CD4-positive, alpha-beta T cell (primary cell): ENCODE measurements around the gene THADA. TPM values are rescaled to one million over a fixed set of nuclear protein-coding genes. Genes with fewer than 3 reads are reported as not detected.

Experiments used
- ATAC-seq: fragments of 200-7000 bp; cut with Tn5 transposase; one replicate; pipeline ENCODE4 v1.10.0; 2022; ENCODE audit warnings: mild to moderate bottlenecking; ENCODE audit not compliant: poor library complexity
- CTCF ChIA-PET: fragments of 350-600 bp; sonication (Branson Sonifier 250); formaldehyde crosslinking; loops from one replicate; lab custom pipeline; 2021; ENCODE audit warnings: antibody characterized with exemption, inconsistent platforms; lab: Charles Lee
- POLR2A ChIA-PET: fragments of 350-600 bp; sonication (Branson Sonifier 250); formaldehyde crosslinking; loops from one replicate; lab custom pipeline; 2021; ENCODE audit warnings: antibody characterized with exemption, inconsistent platforms; lab: Charles Lee
- DNase-seq, 14 experiments: peaks; one replicate each; pipeline ENCODE4 v3.0.0-alpha.2; 2013 to 2020; ENCODE audit warnings: mixed read lengths in 2 of 14
- H3K27ac ChIP-seq, 2 donors: one replicate each; pipeline versions ENCODE4 v1.5.1 to v1.7.0; 2013; ENCODE audit warnings: low read length in 2 of 2, low read depth in 1 of 2, mild to moderate bottlenecking in 1 of 2
- H3K27me3 ChIP-seq, 2 experiments: 1 replicate in 1 of 2; 2 replicates in 1 of 2; pipeline versions ENCODE4 v1.6.1 to v1.7.0; 2013; ENCODE audit warnings: low read length in 2 of 2, control low read depth in 1 of 2, mild to moderate bottlenecking in 1 of 2, moderate library complexity in 1 of 2; ENCODE audit not compliant: insufficient read depth in 2 of 2, control insufficient read depth in 1 of 2
- H3K36me3 ChIP-seq: one replicate; pipeline ENCODE4 v1.6.1; 2013; ENCODE audit warnings: low read length, control low read depth; ENCODE audit not compliant: insufficient read depth
- H3K4me1 ChIP-seq: one replicate; pipeline ENCODE4 v1.6.1; 2013; ENCODE audit warnings: low read length, control low read depth; ENCODE audit not compliant: insufficient read depth
- H3K4me3 ChIP-seq: one replicate; pipeline ENCODE4 v1.5.1; 2013; ENCODE audit warnings: mild to moderate bottlenecking, low read length, moderate library complexity
- H3K9me3 ChIP-seq, 2 experiments: 1 replicate in 1 of 2; 2 replicates in 1 of 2; pipeline versions ENCODE4 v1.6.1 to v1.7.0; 2013; ENCODE audit warnings: low read length in 2 of 2, mild to moderate bottlenecking in 2 of 2, control low read depth in 1 of 2, moderate library complexity in 1 of 2; ENCODE audit not compliant: control insufficient read depth in 1 of 2, insufficient read depth in 1 of 2
- H3K27ac Mint-ChIP-seq: one replicate; pipeline ENCODE4 v1.8.0; 2020; ENCODE audit warnings: mixed read lengths
- H3K27me3 Mint-ChIP-seq: one replicate; pipeline ENCODE4 v1.8.0; 2021; ENCODE audit warnings: mixed read lengths
- H3K36me3 Mint-ChIP-seq: one replicate; pipeline ENCODE4 v1.8.0; 2021; ENCODE audit warnings: low read depth, mixed read lengths
- H3K4me1 Mint-ChIP-seq: one replicate; pipeline ENCODE4 v1.8.0; 2021; ENCODE audit warnings: low read depth, mixed read lengths
- H3K4me3 Mint-ChIP-seq: one replicate; pipeline ENCODE4 v1.8.0; 2020; ENCODE audit warnings: mild to moderate bottlenecking, mixed read lengths
- H3K9me3 Mint-ChIP-seq: one replicate; pipeline ENCODE4 v1.8.0; 2020; ENCODE audit warnings: mixed read lengths
- intact Hi-C, 2 experiments: fragments of 100-400 bp; cut with DNase I in 1 of 2; cut with micrococcal nuclease in 1 of 2; formaldehyde crosslinking; loops; one replicate each; pipeline versions ENCODE4 v1.15.1 to v1.9.0; 2023 to 2025; cut with DNase I, micrococcal nuclease
- total RNA-seq, 174 experiments: library from RNA in 2 of 174; stranded (reverse) in 2 of 174; gene quantifications; one replicate each; pipeline ENCODE4 v1.2.3 and lab custom pipeline; 2021 to 2026
- TF ChIP-seq, protein P1 (sequence below): fragments of 200-600 bp; IDR thresholded peaks from one replicate; pipeline ENCODE4 v1.8.0; 2022; ENCODE audit warnings: antibody characterized with exemption, mild to moderate bottlenecking

THADA gene
- total RNA-seq, 2 experiments from 2014 or later, result 29.3 to 32.9 TPM

DNA sequence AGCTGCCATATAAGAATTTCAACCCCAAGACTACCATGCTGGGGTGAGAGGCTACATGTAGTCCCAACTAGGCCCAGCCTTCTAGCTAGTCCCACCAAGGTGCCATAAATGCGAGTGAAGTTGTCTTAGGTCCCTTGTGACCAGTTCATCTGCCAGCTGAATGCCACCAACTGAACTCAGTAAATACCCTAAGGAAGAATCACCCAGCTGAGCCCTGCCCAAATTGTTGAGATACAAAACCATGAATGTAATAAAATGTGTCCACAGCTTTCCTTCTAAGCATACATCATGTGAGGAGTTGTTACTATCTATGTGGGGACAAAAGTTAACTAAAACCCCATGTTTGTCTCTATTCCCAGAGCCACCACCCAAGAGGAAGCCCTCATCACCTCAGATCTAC lies 70.3 kb downstream of the THADA start:
- peaks cover 8% of the 10 kb centered on the region for H3K36me3 ChIP-seq
- TF ChIP-seq, protein P1, sequence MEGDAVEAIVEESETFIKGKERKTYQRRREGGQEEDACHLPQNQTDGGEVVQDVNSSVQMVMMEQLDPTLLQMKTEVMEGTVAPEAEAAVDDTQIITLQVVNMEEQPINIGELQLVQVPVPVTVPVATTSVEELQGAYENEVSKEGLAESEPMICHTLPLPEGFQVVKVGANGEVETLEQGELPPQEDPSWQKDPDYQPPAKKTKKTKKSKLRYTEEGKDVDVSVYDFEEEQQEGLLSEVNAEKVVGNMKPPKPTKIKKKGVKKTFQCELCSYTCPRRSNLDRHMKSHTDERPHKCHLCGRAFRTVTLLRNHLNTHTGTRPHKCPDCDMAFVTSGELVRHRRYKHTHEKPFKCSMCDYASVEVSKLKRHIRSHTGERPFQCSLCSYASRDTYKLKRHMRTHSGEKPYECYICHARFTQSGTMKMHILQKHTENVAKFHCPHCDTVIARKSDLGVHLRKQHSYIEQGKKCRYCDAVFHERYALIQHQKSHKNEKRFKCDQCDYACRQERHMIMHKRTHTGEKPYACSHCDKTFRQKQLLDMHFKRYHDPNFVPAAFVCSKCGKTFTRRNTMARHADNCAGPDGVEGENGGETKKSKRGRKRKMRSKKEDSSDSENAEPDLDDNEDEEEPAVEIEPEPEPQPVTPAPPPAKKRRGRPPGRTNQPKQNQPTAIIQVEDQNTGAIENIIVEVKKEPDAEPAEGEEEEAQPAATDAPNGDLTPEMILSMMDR, result no peak
- H3K4me1 ChIP-seq, result no peaks in the 10 kb centered on the region
- H3K27ac ChIP-seq, result no peak overlapping the region
- Mint-ChIP-seq H3K27ac (no peak overlapping the region), H3K36me3 (peaks cover 58% of the 10 kb centered on the region), H3K27me3 (no peaks in the 10 kb centered on the region), H3K4me3 (no peak overlapping the region), H3K9me3 (peaks cover 10% of the 10 kb centered on the region), H3K4me1 (peaks cover 28% of the 10 kb centered on the region)
- no peak overlapping the region for H3K4me3 ChIP-seq
- no peaks in the 10 kb centered on the region for H3K27me3 ChIP-seq
- DNase-seq, result no peak
- POLR2A ChIA-PET, result no interaction called here
- intact Hi-C loops, result no loop called here
- H3K9me3 ChIP-seq, result no peaks in the 10 kb centered on the region
- no peak for ATAC-seq
- CTCF ChIA-PET, result no interaction called here

GRCh38 chr2:43524177-43524965 lies 71.5 kb downstream of the THADA start:
- Mint-ChIP-seq H3K9me3 (peaks cover 10% of the 10 kb centered on the region), H3K4me3 (no peak overlapping the region), H3K27ac (no peak overlapping the region), H3K36me3 (peaks cover 54% of the 10 kb centered on the region), H3K4me1 (peaks cover 34% of the 10 kb centered on the region), H3K27me3 (no peaks in the 10 kb centered on the region)
- H3K27ac ChIP-seq, result no peak overlapping the region
- peaks cover 8% of the 10 kb centered on the region for H3K36me3 ChIP-seq
- no peaks in the 10 kb centered on the region for H3K4me1 ChIP-seq
- intact Hi-C loops, result loop anchor here in 1 of 2 experiments (5.0 kb wide), 1 partner anchor 1187 kb away; no protein-coding TSS in a partner anchor
- H3K9me3 ChIP-seq, result no peaks in the 10 kb centered on the region
- DNase-seq (no peak), ATAC-seq (no peak)
- POLR2A ChIA-PET, result no interaction called here
- no peaks in the 10 kb centered on the region for H3K27me3 ChIP-seq
- H3K4me3 ChIP-seq, result no peak overlapping the region
- TF ChIP-seq, protein P1, result peak; percentile 16
- CTCF ChIA-PET, result no interaction called here

GRCh38 chr2:43522177-43522576 lies 73.7 kb downstream of the THADA start:
- Mint-ChIP-seq H3K4me1 (peaks cover 54% of the 10 kb centered on the region), H3K27me3 (no peaks in the 10 kb centered on the region), H3K36me3 (peaks cover 49% of the 10 kb centered on the region), H3K9me3 (peaks cover 10% of the 10 kb centered on the region), H3K4me3 (no peak overlapping the region), H3K27ac (no peak overlapping the region)
- H3K27me3 ChIP-seq, result no peaks in the 10 kb centered on the region
- no peak overlapping the region for H3K4me3 ChIP-seq
- no peaks in the 10 kb centered on the region for H3K4me1 ChIP-seq
- H3K9me3 ChIP-seq, result no peaks in the 10 kb centered on the region
- POLR2A ChIA-PET, result interaction anchor here (0.7 kb wide), 1 partner anchor 20 kb away, joined by 3 read pairs; no protein-coding TSS in a partner anchor
- no peak overlapping the region for H3K27ac ChIP-seq
- TF ChIP-seq, protein P1, result no peak
- no peak for ATAC-seq
- DNase-seq, result no peak
- CTCF ChIA-PET, result interaction anchor here (1.8 kb wide), 1 partner anchor 12 kb away, joined by 6 read pairs; no protein-coding TSS in a partner anchor
- intact Hi-C loops, result loop anchor here in 1 of 2 experiments (5.0 kb wide), 1 partner anchor 1185 kb away; no protein-coding TSS in a partner anchor
- peaks cover 6% of the 10 kb centered on the region for H3K36me3 ChIP-seq
